ENCODE data around the gene ENTPD8.
A peak's percentile ranks its signal among the peaks of the same experiment; 100 is the strongest.

The ENTPD8 gene

DNA sequence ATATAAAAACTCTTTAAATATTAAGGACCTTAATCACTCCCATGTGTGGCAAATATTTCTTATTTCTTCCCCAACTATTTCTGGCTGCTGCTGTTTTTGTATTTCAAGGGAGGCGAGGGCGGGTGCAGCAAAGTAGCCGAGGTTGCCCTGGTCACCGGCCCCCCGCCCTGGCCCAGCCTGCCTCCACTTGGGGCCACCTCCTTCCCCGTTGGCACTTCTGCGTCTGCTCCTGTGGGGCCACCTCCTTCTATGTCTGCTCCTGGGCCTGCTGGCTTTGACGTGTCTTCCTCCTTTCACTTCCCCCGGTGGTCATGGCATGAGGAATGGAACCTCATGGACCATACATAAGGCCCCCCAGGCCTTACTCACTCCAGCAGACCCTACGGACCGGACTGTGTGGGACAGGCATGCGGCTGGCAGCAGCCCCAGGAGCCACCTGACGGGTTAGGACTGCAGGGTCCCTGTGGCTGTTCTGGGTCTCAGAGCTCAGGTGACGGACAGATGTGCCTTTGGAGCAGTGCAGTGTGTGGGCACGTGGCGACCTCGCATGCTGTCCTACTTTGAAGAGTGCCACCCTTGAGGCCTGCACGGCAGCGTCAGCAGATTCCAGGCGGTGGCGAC lies 5.8 kb upstream of the ENTPD8 start:
- H3K36me3 ChIP-seq (ENCODE audit: control insufficient read depth, low read depth, low read length), result no peaks in the 10 kb centered on the region
- no peak overlapping the region for H3K4me3 ChIP-seq (ENCODE audit: low read length)
- no peaks in the 10 kb centered on the region for H3K9me3 ChIP-seq (ENCODE audit: control insufficient read depth, low read depth, low read length)
- H3K9ac ChIP-seq (ENCODE audit: low read length), result no peak overlapping the region
- peaks cover 11% of the 10 kb centered on the region for H3K27me3 ChIP-seq (ENCODE audit: control insufficient read depth, insufficient read depth, low read length)
- no peaks in the 10 kb centered on the region for H3K4me1 ChIP-seq (ENCODE audit: control insufficient read depth, low read depth, low read length)
- no peak overlapping the region for H3K27ac ChIP-seq (ENCODE audit: low read length)

- Histone ChIP-seq H3K4me1 (ENCODE audit: control insufficient read depth, low read depth, low read length) (no peaks in the 10 kb centered on the region), H3K27ac (ENCODE audit: low read length) (no peak overlapping the region), H3K4me3 (ENCODE audit: low read length) (no peak overlapping the region), H3K9me3 (ENCODE audit: control insufficient read depth, low read depth, low read length) (no peaks in the 10 kb centered on the region), H3K27me3 (ENCODE audit: control insufficient read depth, insufficient read depth, low read length) (peaks cover 12% of the 10 kb centered on the region), H3K9ac (ENCODE audit: low read length) (no peak overlapping the region), H3K36me3 (ENCODE audit: control insufficient read depth, low read depth, low read length) (no peaks in the 10 kb centered on the region)
Observed at GRCh38 chr9:137445930-137446431, 4.8 kb upstream of the ENTPD8 start.

DNA sequence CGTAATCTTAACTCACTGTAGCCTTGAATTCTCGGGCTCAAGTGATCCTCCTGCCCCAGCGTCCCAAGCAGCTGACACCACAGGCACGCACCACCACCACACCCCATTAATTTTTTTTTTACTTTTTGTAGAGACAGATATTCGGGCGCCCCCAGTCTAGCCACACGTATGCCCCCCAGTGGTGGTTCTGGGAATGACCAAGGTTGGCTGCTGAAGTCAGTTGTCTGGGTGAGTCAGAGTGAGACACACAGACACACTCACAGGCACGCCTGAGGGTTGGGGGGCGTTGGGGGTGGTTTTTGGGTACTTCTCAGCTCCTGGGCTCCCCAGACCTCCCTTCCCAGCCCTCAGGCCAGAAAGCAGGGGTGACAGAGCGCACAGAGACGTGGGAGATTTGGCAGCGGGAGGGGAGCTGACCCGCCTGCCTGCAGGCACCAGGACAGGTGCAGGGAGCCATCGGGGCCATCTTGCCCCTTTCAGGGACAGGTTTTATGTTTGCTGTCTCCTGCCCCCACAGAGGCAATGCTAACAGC lies 4.2 kb upstream of the ENTPD8 start:
- Histone ChIP-seq H3K4me1 (ENCODE audit: control insufficient read depth, low read depth, low read length) (no peaks in the 10 kb centered on the region), H3K27me3 (ENCODE audit: control insufficient read depth, insufficient read depth, low read length) (peaks cover 12% of the 10 kb centered on the region), H3K9ac (ENCODE audit: low read length) (no peak overlapping the region), H3K4me3 (ENCODE audit: low read length) (no peak overlapping the region), H3K9me3 (ENCODE audit: control insufficient read depth, low read depth, low read length) (no peaks in the 10 kb centered on the region), H3K36me3 (ENCODE audit: control insufficient read depth, low read depth, low read length) (no peaks in the 10 kb centered on the region), H3K27ac (ENCODE audit: low read length) (no peak overlapping the region)

DNA sequence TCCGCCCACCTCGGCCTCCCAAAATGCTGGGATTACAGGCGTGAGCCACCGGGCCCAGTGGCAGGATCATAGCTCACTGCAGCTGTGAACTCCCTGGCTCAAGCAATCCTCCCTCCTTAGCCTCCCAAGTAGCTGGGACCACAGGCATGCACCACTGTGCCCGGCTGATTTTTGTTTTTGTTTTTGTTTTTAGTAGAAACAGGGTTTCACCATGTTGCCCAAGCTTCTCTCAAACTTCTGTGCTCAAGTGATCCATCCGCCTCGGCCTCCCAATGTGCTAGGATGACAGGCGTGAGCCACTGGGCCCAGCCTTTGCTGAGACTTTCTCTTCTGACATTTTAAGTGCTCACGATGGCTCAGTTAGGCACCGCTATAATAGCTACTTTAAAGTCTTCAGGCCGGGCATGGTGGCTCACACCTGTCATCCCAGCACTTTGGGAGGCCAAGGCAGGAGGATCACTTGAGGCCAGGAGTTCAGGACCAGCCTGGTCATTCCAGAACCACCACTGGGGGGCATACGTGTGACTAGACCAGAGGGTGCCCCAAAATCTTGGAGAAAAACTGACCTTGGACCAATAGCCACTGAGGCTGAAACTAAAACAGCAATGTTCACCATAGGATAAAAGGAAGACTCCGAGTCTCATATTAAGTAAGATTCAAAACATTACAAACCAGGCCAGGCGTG lies 3.1 kb upstream of the ENTPD8 start:
- no peak overlapping the region for H3K9ac ChIP-seq (ENCODE audit: low read length)
- H3K27ac ChIP-seq (ENCODE audit: low read length), result no peak overlapping the region
- no peak overlapping the region for H3K4me3 ChIP-seq (ENCODE audit: low read length)
- no peaks in the 10 kb centered on the region for H3K4me1 ChIP-seq (ENCODE audit: control insufficient read depth, low read depth, low read length)
- H3K9me3 ChIP-seq (ENCODE audit: control insufficient read depth, low read depth, low read length), result no peaks in the 10 kb centered on the region
- peaks cover 12% of the 10 kb centered on the region for H3K27me3 ChIP-seq (ENCODE audit: control insufficient read depth, insufficient read depth, low read length)
- H3K36me3 ChIP-seq (ENCODE audit: control insufficient read depth, low read depth, low read length), result no peaks in the 10 kb centered on the region

GRCh38 chr9:137441935-137442321 lies 771 bp upstream of the ENTPD8 start:
- Histone ChIP-seq H3K9me3 (ENCODE audit: control insufficient read depth, low read depth, low read length) (no peaks in the 10 kb centered on the region), H3K27me3 (ENCODE audit: control insufficient read depth, insufficient read depth, low read length) (peaks cover 12% of the 10 kb centered on the region), H3K4me3 (ENCODE audit: low read length) (peak overlapping the region; percentile 34), H3K27ac (ENCODE audit: low read length) (no peak overlapping the region), H3K4me1 (ENCODE audit: control insufficient read depth, low read depth, low read length) (no peaks in the 10 kb centered on the region), H3K9ac (ENCODE audit: low read length) (no peak overlapping the region), H3K36me3 (ENCODE audit: control insufficient read depth, low read depth, low read length) (no peaks in the 10 kb centered on the region)

- Histone ChIP-seq H3K9ac (ENCODE audit: low read length) (no peak overlapping the region), H3K36me3 (ENCODE audit: control insufficient read depth, low read depth, low read length) (no peaks in the 10 kb centered on the region), H3K27ac (ENCODE audit: low read length) (no peak overlapping the region), H3K27me3 (ENCODE audit: control insufficient read depth, insufficient read depth, low read length) (peaks cover 12% of the 10 kb centered on the region), H3K4me3 (ENCODE audit: low read length) (no peak overlapping the region), H3K4me1 (ENCODE audit: control insufficient read depth, low read depth, low read length) (no peaks in the 10 kb centered on the region), H3K9me3 (ENCODE audit: control insufficient read depth, low read depth, low read length) (no peaks in the 10 kb centered on the region)
Observed at GRCh38 chr9:137439158-137439714, 1.9 kb downstream of the ENTPD8 start.

- no peak overlapping the region for H3K9ac ChIP-seq (ENCODE audit: low read length)
- H3K9me3 ChIP-seq (ENCODE audit: control insufficient read depth, low read depth, low read length), result no peaks in the 10 kb centered on the region
- H3K4me3 ChIP-seq (ENCODE audit: low read length), result no peak overlapping the region
- H3K27me3 ChIP-seq (ENCODE audit: control insufficient read depth, insufficient read depth, low read length), result peaks cover 12% of the 10 kb centered on the region
- H3K36me3 ChIP-seq (ENCODE audit: control insufficient read depth, low read depth, low read length), result no peaks in the 10 kb centered on the region
- H3K27ac ChIP-seq (ENCODE audit: low read length), result no peak overlapping the region
- no peaks in the 10 kb centered on the region for H3K4me1 ChIP-seq (ENCODE audit: control insufficient read depth, low read depth, low read length)
Observed at GRCh38 chr9:137438591-137439157, 2.5 kb downstream of the ENTPD8 start.

DNA sequence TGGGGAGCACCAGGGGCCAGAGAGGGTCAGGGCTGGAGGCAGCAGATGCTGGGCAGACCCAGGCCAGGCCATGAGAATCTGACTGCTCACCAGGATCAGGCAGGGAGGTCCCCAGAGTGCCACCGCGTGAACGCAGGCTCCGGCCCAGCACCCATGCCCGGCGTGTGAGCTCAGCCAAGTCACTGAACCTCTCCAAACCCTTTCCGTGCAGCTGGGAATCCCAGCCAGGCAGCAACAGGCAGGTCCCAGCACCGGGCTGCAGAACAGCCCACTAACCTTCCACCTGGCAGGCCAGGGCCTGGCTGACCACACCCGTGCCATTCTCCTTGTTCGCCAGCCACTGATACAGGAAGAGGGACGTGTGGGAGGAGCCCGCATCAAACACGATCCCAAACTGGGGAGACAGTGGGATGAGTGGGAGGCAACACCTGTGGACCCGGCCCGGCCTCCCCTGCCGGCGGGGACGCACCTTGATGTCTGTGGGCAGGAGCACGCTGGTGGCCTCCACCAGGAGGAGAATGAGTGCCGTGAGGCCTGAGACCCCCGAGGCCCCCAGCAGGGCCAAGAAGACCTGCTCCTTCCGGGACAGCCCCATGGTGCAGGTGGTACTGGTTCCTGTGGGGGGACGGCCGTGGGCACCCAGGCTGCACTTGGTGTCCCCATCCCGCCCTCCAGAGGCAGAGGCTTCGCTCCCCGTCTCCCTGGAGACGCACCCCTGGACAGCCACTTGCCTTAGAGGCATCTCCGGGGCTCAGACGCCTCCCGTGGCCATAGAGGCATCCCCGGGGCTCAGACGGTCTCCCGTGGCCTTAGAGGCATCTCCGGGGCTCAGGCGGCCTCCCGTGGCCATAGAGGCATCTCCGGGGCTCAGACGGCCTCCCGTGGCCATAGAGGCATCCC lies 3.2 kb downstream of the ENTPD8 start:
- H3K4me3 ChIP-seq (ENCODE audit: low read length), result no peak overlapping the region
- no peaks in the 10 kb centered on the region for H3K9me3 ChIP-seq (ENCODE audit: control insufficient read depth, low read depth, low read length)
- no peak overlapping the region for H3K27ac ChIP-seq (ENCODE audit: low read length)
- H3K4me1 ChIP-seq (ENCODE audit: control insufficient read depth, low read depth, low read length), result no peaks in the 10 kb centered on the region
- no peak overlapping the region for H3K9ac ChIP-seq (ENCODE audit: low read length)
- no peaks in the 10 kb centered on the region for H3K36me3 ChIP-seq (ENCODE audit: control insufficient read depth, low read depth, low read length)
- H3K27me3 ChIP-seq (ENCODE audit: control insufficient read depth, insufficient read depth, low read length), result peaks cover 12% of the 10 kb centered on the region

GRCh38 chr9:137436761-137437600 lies 4.2 kb downstream of the ENTPD8 start:
- peaks cover 2% of the 10 kb centered on the region for H3K27me3 ChIP-seq (ENCODE audit: control insufficient read depth, insufficient read depth, low read length)
- no peaks in the 10 kb centered on the region for H3K4me1 ChIP-seq (ENCODE audit: control insufficient read depth, low read depth, low read length)
- no peaks in the 10 kb centered on the region for H3K9me3 ChIP-seq (ENCODE audit: control insufficient read depth, low read depth, low read length)
- H3K27ac ChIP-seq (ENCODE audit: low read length), result no peak overlapping the region
- H3K36me3 ChIP-seq (ENCODE audit: control insufficient read depth, low read depth, low read length), result no peaks in the 10 kb centered on the region
- no peak overlapping the region for H3K4me3 ChIP-seq (ENCODE audit: low read length)
- no peak overlapping the region for H3K9ac ChIP-seq (ENCODE audit: low read length)

GRCh38 chr9:137435980-137436760 lies 5.0 kb downstream of the ENTPD8 start:
- H3K4me3 ChIP-seq (ENCODE audit: low read length), result no peak overlapping the region
- no peak overlapping the region for H3K27ac ChIP-seq (ENCODE audit: low read length)

More at GRCh38 chr9:137435980-137436760, 5.0 kb downstream of the ENTPD8 start:
- no peaks in the 10 kb centered on the region for H3K4me1 ChIP-seq (ENCODE audit: control insufficient read depth, low read depth, low read length)
- H3K27me3 ChIP-seq (ENCODE audit: control insufficient read depth, insufficient read depth, low read length), result no peaks in the 10 kb centered on the region
- no peak overlapping the region for H3K9ac ChIP-seq (ENCODE audit: low read length)
- no peaks in the 10 kb centered on the region for H3K36me3 ChIP-seq (ENCODE audit: control insufficient read depth, low read depth, low read length)
- H3K9me3 ChIP-seq (ENCODE audit: control insufficient read depth, low read depth, low read length), result no peaks in the 10 kb centered on the region
